ENCODE measurements around the gene TBC1D8. TPM values are rescaled to one million over a fixed set of nuclear protein-coding genes. Genes with fewer than 3 reads are reported as not detected.

TBC1D8 gene
- total RNA-seq, 1 donor, result 13.4 TPM

- no peak for DNase-seq (ENCODE audit: low read depth)
- no peak overlapping the region for H3K4me3 ChIP-seq (ENCODE audit: low read depth, low read length)
- TF ChIP-seq, protein P1, sequence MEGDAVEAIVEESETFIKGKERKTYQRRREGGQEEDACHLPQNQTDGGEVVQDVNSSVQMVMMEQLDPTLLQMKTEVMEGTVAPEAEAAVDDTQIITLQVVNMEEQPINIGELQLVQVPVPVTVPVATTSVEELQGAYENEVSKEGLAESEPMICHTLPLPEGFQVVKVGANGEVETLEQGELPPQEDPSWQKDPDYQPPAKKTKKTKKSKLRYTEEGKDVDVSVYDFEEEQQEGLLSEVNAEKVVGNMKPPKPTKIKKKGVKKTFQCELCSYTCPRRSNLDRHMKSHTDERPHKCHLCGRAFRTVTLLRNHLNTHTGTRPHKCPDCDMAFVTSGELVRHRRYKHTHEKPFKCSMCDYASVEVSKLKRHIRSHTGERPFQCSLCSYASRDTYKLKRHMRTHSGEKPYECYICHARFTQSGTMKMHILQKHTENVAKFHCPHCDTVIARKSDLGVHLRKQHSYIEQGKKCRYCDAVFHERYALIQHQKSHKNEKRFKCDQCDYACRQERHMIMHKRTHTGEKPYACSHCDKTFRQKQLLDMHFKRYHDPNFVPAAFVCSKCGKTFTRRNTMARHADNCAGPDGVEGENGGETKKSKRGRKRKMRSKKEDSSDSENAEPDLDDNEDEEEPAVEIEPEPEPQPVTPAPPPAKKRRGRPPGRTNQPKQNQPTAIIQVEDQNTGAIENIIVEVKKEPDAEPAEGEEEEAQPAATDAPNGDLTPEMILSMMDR (IDR thresholded peaks at IDR 0.05; ENCODE audit: insufficient read depth, low read depth, low read length), result no peak
These were observed 2.0 kb upstream of the TBC1D8 start for GRCh38 chr2:101153077-101153707.

DNA sequence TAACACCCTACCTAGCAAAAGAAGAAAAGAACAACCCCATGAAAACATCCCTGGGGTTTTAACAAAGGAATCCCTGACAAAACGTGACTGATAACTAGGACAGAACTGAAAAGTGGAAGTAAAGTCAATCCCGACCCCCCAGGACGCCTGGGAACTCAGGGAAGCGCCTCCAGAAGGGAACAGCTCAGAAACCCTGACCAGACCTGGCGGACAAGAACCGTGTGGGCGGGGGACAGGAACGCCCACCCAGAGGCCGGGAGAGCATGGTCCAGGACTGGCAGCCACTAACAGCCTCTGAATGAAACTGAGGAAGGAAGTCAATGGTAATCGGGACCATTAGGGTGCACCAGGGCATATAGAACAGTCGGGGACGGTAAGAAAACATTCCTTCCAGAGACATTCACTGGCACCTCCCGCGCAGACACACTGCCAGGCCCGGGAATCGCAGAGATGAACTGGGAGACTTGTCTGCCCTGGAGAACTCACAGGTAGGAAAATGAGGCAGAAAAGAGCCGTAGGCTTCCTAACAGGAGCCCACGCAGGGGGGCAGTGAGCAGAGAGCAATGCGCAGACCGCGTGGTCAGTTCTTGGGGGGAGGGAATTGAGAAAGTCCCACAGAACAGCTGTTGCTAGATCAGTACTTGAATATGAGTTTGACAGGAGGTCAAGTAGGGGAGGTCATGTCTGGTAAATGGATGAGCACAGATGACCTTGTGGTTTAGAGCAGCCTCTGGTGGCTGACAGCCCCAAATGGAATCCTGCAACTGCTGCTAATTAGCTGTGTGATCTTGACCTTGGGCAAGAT lies 1.3 kb upstream of the TBC1D8 start:
- peak; percentile 84 for DNase-seq (ENCODE audit: low read depth)
- TF ChIP-seq, protein P1 (IDR thresholded peaks at IDR 0.05; ENCODE audit: insufficient read depth, low read depth, low read length), result peak; percentile 79
- peak overlapping the region; percentile 67 for H3K4me3 ChIP-seq (ENCODE audit: low read depth, low read length)

- H3K4me3 ChIP-seq (ENCODE audit: low read depth, low read length), result peak overlapping the region; percentile 67
- TF ChIP-seq, protein P1 (IDR thresholded peaks at IDR 0.05; ENCODE audit: insufficient read depth, low read depth, low read length), result no peak
- peak; percentile 24 for DNase-seq (ENCODE audit: low read depth)
These were observed 683 bp upstream of the TBC1D8 start for GRCh38 chr2:101151859-101152271.

DNA sequence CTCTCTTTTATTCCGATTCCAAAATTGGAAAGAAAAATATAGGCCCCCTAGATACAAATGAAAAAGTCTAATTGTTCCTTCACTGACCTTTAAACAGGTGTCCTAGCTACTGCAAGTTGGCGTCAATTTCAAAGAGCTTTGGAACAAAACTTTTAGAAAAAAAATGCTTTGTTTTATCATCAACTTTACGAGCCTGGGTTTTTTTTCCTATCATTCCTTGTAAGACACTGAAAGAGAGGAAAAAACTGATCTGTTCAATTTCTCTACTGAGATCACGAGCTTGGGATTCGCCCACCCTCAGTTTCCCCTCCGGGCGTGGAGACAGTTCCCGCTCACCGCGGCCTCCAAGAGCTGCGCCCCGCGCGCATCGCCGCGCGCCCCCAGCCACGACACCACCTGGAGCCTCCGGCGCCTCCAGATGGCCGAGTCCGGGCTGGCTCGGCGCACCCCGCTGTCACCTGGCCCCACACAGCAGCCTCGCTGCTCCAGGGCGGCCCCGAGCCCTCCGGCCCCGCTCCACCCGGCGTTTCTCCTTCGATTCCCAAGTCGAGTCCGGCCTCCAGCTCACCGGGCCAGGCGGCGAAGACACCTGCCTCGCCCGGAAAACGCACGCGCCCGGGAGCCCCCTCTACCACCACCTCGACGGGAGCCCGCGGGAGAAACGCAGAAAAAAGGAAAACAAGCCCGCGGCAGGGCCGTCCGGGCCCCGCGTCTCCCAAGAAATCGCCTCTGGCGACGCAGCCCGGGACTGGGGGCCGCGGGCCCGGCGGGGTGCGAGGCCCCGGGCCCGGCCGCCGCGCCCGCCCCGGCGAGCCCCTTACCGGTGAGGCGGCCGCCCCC lies 656 bp downstream of the TBC1D8 start:
- peak; percentile 23 for DNase-seq (ENCODE audit: low read depth)
- H3K4me3 ChIP-seq (ENCODE audit: low read depth, low read length), result peak overlapping the region; percentile 72
- TF ChIP-seq, protein P1 (IDR thresholded peaks at IDR 0.05; ENCODE audit: insufficient read depth, low read depth, low read length), result no peak

GRCh38 chr2:101149241-101150192 lies 1.7 kb downstream of the TBC1D8 start:
- H3K4me3 ChIP-seq (ENCODE audit: low read depth, low read length), result peak overlapping the region; percentile 72
- TF ChIP-seq, protein P1 (IDR thresholded peaks at IDR 0.05; ENCODE audit: insufficient read depth, low read depth, low read length), result no peak
- DNase-seq (ENCODE audit: low read depth), result no peak

DNA sequence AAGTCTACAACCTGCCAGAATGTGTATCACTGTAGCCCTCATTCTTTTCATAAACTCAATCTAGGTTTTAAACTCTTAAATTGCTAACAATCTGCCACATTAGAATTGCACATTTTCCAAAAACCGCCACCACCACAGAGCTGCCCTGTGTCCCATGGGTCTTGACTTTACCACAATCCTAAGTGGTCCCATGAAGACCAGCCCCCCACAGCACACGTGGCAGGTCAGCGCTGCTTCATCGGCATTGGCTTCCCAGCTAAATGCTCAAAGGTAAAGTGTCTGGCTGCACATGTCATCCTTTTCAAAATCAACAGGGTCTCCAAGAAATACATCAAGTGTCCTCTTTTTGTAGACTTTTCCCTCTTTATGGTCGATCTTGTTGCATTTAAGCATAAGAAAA lies 2.4 kb downstream of the TBC1D8 start:
- TF ChIP-seq, protein P1 (IDR thresholded peaks at IDR 0.05; ENCODE audit: insufficient read depth, low read depth, low read length), result no peak
- no peak for DNase-seq (ENCODE audit: low read depth)

More for the DNA sequence above, 2.4 kb downstream of the TBC1D8 start:
- H3K4me3 ChIP-seq (ENCODE audit: low read depth, low read length), result no peak overlapping the region
